ENCODE measurements around the gene ENOX1.

DNA sequence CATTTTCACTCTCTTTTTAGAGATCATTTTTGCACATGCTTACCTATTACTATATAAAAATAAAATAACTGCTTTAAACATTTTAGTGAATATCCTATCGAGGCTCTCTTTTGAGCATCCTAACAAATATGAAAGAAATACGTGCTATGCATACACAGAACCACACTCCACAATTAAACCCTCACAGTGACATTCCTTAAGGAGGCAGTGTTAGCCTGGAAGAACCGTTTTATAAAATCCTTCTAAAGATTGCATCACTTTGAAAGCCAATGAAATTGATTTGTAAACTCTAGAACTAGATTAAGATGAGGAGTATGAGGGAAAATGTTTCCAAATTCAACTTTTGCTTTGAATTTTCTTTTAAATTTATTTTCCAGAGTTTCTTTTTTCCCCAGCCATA lies 11.1 kb upstream of the ENOX1 start:
- TF ChIP-seq, protein P1, sequence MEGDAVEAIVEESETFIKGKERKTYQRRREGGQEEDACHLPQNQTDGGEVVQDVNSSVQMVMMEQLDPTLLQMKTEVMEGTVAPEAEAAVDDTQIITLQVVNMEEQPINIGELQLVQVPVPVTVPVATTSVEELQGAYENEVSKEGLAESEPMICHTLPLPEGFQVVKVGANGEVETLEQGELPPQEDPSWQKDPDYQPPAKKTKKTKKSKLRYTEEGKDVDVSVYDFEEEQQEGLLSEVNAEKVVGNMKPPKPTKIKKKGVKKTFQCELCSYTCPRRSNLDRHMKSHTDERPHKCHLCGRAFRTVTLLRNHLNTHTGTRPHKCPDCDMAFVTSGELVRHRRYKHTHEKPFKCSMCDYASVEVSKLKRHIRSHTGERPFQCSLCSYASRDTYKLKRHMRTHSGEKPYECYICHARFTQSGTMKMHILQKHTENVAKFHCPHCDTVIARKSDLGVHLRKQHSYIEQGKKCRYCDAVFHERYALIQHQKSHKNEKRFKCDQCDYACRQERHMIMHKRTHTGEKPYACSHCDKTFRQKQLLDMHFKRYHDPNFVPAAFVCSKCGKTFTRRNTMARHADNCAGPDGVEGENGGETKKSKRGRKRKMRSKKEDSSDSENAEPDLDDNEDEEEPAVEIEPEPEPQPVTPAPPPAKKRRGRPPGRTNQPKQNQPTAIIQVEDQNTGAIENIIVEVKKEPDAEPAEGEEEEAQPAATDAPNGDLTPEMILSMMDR (IDR thresholded peaks at IDR 0.05) = no peak
- no peak for TF ChIP-seq POLR2A (IDR thresholded peaks at IDR 0.05)
